GM12891 (cell line): Measurements from ENCODE around the gene DBR1.
"Not testable (repeated sequence)": the region's sequence is repeated elsewhere in the genome, so short reads cannot be mapped to it uniquely, and the experiment has no call there.

Experiments used
- DNase-seq: peaks from one replicate; pipeline ENCODE4 v3.0.0; 2011; ENCODE audit warnings: low spot score; ENCODE audit not compliant: insufficient read length
- FAIRE-seq: peaks from 2 replicates; lab custom pipeline; 2011; peaks lifted over from hg19 to GRCh38; lab: Jason Lieb, UNC
- PAX5 ChIP-seq: IDR thresholded peaks from 2 replicates; pipeline ENCODE4 v1.6.1; 2011; ENCODE audit warnings: low read length, moderate library complexity, mild to moderate bottlenecking; ENCODE audit not compliant: insufficient read depth, severe bottlenecking
- POLR2A ChIP-seq: IDR thresholded peaks from 2 replicates; pipeline ENCODE4 v1.6.1; 2011; ENCODE audit warnings: low read depth, low read length, control low read depth
- POLR2AphosphoS5 ChIP-seq: IDR thresholded peaks from 2 replicates; pipeline ENCODE4 v1.6.1; 2011; ENCODE audit warnings: low read depth, low read length, control low read depth
- POU2F2 ChIP-seq: IDR thresholded peaks from 2 replicates; pipeline ENCODE4 v1.6.1; 2011; ENCODE audit warnings: low read depth, mild to moderate bottlenecking, control low read depth, low read length, moderate library complexity
- SPI1 ChIP-seq: IDR thresholded peaks from 2 replicates; pipeline ENCODE4 v1.6.1; 2011; ENCODE audit warnings: low read depth, low read length, control low read depth
- TAF1 ChIP-seq: IDR thresholded peaks from 2 replicates; pipeline ENCODE4 v1.6.1; 2011; ENCODE audit warnings: low read depth, low read length, control low read depth

The DBR1 gene

DNA sequence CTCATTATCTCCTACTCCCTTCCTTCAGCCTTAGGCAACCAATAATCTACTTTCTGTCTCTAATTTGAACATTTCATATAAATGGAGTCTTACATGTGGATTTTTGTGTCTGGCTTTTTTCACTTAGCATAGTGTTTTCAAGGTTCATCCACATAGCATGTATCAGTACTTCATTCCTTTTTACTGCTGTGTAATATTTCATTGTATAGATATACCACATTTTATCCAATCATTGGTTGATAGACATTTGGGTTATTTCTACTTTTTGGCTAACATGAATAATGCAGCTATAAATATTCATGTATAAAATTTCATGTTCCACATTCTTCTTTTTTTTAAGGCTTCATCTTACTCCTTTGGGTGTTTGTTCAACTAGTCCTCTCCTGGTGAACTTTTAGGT is 20.2 kb downstream of the DBR1 start:
- DNase-seq: no peak
- FAIRE-seq: no peak
- TF ChIP-seq POLR2A (no peak), PAX5 (no peak), POLR2AphosphoS5 (no peak), TAF1 (no peak), SPI1 (no peak), POU2F2 (no peak)

DNA sequence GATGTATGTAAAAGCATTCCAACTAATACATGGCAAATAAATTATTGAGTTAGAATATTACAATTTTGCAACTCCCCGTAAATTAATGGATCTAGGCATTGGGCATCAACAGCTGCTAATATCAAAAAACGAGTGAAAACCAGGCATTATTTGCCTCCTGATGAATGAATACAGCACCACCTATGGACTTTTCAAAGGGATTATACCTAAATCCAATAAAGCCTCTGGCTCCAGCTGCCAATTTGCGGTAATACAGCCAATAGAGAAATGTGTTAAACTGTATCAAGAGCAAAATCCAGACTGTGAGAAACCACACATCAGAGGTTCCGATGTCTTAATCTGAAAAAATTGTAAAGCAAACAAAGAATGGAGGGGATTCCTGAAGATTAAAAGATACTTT is 26.2 kb downstream of the DBR1 start:
- FAIRE-seq (no peak), DNase-seq (no peak)
- TF ChIP-seq PAX5: no peak
- TF ChIP-seq SPI1: no peak
- TF ChIP-seq POLR2AphosphoS5: no peak
- no peak for TF ChIP-seq POU2F2
- no peak for TF ChIP-seq POLR2A
- TF ChIP-seq TAF1: no peak

DNA sequence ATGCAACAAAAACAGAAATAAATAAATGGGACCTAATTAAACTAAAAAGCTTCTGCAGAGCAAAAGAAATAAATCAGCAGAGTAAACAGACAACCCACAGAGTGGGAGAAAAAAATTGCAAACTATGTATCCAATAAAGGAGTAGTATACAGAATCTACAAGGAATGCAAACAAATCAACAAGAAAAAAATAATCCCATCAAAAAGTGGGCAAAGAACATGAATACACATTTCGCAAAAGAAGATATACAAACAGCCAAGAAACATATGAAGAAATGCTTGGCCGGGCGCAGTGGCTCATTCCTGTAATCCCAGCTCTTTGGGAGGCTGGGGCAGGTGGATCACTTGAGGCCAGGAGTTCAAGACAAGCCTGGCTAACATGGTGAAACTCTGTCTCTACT is 32.5 kb downstream of the DBR1 start:
- not testable (repeated sequence) for DNase-seq, FAIRE-seq

DNA sequence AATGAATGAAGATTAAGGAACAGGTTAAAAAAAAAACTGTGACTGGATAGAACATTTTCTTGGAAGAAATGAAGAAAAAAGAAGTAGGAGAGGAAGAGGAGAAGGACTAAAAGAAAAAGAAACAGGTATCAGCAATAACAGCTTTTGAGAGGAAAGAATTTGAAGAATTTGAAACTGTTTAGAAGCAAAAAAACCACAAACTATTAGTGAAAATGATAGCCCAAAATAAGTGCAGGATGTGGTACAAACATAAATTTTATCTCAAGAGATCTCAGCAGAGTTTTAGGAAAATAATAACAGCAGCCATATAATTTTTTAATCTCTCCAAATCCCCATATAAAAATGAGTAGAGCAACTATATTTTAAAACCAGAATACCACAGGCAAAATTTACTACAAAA is 33.8 kb downstream of the DBR1 start:
- FAIRE-seq: no peak
- TF ChIP-seq PAX5 (no peak), POU2F2 (no peak), POLR2AphosphoS5 (no peak), TAF1 (no peak), SPI1 (no peak), POLR2A (no peak)

GRCh38 chr3:138139691-138140090 is 35.0 kb downstream of the DBR1 start:
- no peak for DNase-seq
- FAIRE-seq: no peak
- TF ChIP-seq POLR2AphosphoS5 (no peak), PAX5 (no peak), POLR2A (no peak), TAF1 (no peak), SPI1 (no peak), POU2F2 (no peak)

More for the DNA sequence above, 33.8 kb downstream of the DBR1 start:
- no peak for DNase-seq

DNA sequence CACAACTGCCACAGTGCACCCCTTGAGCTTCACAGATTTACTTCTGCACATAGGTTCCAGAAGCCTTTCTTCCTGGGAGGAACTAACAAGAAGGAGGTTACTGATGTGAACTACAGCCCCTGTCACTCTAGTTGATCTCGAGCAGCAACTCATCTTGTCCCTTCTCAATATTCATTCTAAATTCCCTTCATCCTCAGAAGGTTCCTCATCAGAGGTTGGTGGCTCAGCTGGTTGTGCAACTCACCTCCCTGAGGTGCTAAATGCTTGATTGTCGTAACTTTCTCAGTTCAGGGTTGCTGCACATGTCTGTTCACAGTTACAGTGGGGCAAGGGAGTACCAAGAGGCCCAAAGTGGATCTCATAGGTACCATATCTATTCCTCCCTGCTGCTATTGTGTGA is 36.9 kb downstream of the DBR1 start:
- FAIRE-seq: no peak
- no peak for DNase-seq
- no peak for TF ChIP-seq POLR2AphosphoS5
- TF ChIP-seq POLR2A: no peak
- no peak for TF ChIP-seq TAF1
- TF ChIP-seq SPI1: no peak
- no peak for TF ChIP-seq PAX5
- TF ChIP-seq POU2F2: no peak

- TF ChIP-seq POU2F2 (no peak), PAX5 (no peak), POLR2AphosphoS5 (no peak), POLR2A (no peak), TAF1 (no peak), SPI1 (no peak)
- DNase-seq: no peak
- FAIRE-seq: no peak
These were observed 38.5 kb downstream of the DBR1 start for GRCh38 chr3:138136201-138136600.

- TF ChIP-seq POLR2AphosphoS5: no peak
- TF ChIP-seq SPI1: no peak
- no peak for TF ChIP-seq PAX5
- no peak for TF ChIP-seq POU2F2
- no peak for TF ChIP-seq TAF1
- DNase-seq: no peak
- FAIRE-seq: no peak
These were observed 38.9 kb downstream of the DBR1 start for GRCh38 chr3:138135833-138136194.

DNA sequence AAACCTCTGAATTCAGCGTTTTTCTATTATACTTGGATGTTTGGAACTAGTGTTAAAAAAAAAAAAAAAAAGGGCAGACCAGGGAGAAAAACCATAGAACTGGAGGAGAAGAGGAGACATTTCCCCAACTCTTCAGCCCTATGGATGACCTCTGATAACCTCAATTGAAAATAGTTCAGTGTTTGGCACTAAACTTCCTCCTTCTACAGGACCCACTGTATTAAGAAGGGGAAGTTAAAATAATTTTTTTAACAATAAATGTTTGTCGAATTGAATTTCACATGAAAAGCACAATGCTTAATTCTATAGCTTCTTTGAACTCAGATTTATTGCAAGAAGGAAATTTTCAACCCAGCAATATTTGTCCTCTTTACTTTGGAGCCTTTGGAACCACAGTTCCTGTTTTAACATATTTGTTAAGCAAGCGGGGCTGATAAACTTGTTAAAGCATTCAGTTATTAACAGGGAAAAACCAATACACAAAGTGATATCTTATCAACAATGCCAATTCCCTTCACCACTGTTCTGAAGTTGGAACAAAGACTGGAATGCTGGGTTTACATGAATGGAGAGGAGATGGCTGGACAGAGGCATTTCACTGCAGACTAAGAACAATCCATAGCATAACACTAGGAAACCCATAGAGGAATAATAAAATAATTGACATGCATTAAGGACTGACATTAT is 39.4 kb downstream of the DBR1 start:
- no peak for DNase-seq
- TF ChIP-seq POLR2AphosphoS5 (no peak), SPI1 (no peak), POLR2A (no peak), TAF1 (no peak), PAX5 (no peak), POU2F2 (no peak)
- FAIRE-seq: no peak

DNA sequence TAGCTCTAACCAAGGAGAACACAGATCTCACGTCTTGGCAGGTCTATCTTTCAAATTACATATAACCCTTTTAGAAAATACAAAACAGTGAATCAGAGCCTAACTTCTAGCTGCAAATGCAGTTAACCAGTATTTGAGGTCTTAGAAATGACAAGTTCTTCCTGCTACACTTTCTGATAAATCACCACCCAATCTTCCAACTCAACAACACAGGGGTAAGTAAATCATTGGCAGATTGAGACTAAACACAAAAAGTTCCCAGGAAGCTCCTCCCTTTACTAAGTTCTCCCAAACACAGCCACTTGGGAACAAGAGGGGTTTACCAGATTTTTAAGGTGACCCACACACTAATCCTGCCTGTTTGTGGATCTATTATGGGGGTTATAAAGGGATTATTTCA is 42.5 kb downstream of the DBR1 start, which contains the start of gene A4GNT:
TSS of gene A4GNT (minus strand) at position 152 of the 400 bp plus-strand sequence. CDS start 1,134 bp downstream, outside the sequence.
- DNase-seq (no peak), FAIRE-seq (no peak)
- TF ChIP-seq POLR2A (no peak), POU2F2 (no peak), POLR2AphosphoS5 (no peak), SPI1 (no peak), TAF1 (no peak), PAX5 (no peak)
